SU-DHL-6 (cell line): Measurements from ENCODE around the gene TAS2R19.

Experiments
- H2AFZ ChIP-seq: fragments of 200-600 bp; sonication (generic); 2 replicates; pipeline ENCODE4 v1.6.1; 2014; ENCODE audit warnings: low read depth, mild to moderate bottlenecking, moderate library complexity, mixed read lengths, antibody characterized with exemption, low read length; ENCODE audit not compliant: severe bottlenecking
- H3F3A ChIP-seq: fragments of 200-600 bp; shearing (Covaris generic); 2 replicates; pipeline ENCODE4 v1.6.0; 2016; ENCODE audit warnings: antibody characterized with exemption, mild to moderate bottlenecking; ENCODE audit not compliant: insufficient read depth
- H3K27ac ChIP-seq: fragments of 200-600 bp; sonication (generic); 2 replicates; pipeline ENCODE4 v1.5.1; 2016; ENCODE audit warnings: low read depth, mild to moderate bottlenecking, low read length, moderate library complexity, mixed read lengths
- H3K27me3 ChIP-seq: fragments of 200-600 bp; sonication (generic), shearing (Covaris generic); 2 replicates; pipeline ENCODE4 v1.6.0; 2014; ENCODE audit warnings: mild to moderate bottlenecking, low read length
- H3K36me3 ChIP-seq: fragments of 200-600 bp; sonication (generic); 2 replicates; pipeline ENCODE4 v1.6.1; 2014; ENCODE audit warnings: mild to moderate bottlenecking, low read length, mixed read lengths
- H3K4me2 ChIP-seq: fragments of 300-600, 200-600 bp; shearing (Covaris generic), sonication (generic); 2 replicates; pipeline ENCODE4 v1.6.0; 2014; ENCODE audit warnings: low read length, low read depth, mild to moderate bottlenecking; ENCODE audit not compliant: poor library complexity, severe bottlenecking
- H3K4me3 ChIP-seq: fragments of 200-600 bp; sonication (generic); 2 replicates; pipeline ENCODE4 v1.5.1; 2014; ENCODE audit warnings: antibody characterized with exemption, low read length, mild to moderate bottlenecking, mixed read lengths; ENCODE audit not compliant: insufficient read depth, poor library complexity, severe bottlenecking
- H3K79me2 ChIP-seq: fragments of 200-600 bp; sonication (generic); 2 replicates; pipeline ENCODE4 v1.6.1; 2014; ENCODE audit warnings: mild to moderate bottlenecking, low read length, moderate library complexity; ENCODE audit not compliant: insufficient read depth
- H3K9ac ChIP-seq: fragments of 200-600 bp; sonication (generic); 2 replicates; pipeline ENCODE4 v1.7.0; 2014; ENCODE audit warnings: mild to moderate bottlenecking, low read length
- H3K9me2 ChIP-seq: fragments of 200-600 bp; sonication (generic); replicated peaks from 2 replicates; pipeline ENCODE4 v1.6.1; 2014; ENCODE audit warnings: low read length; ENCODE audit not compliant: insufficient read depth
- H3K9me3 ChIP-seq: fragments of 200-600 bp; sonication (generic); 2 replicates; pipeline ENCODE4 v1.6.1; 2014; ENCODE audit warnings: low read length, mixed read lengths; ENCODE audit not compliant: insufficient read depth
- H4K20me1 ChIP-seq: fragments of 200-600 bp; sonication (generic); 2 replicates; pipeline ENCODE4 v1.6.1; 2014; ENCODE audit warnings: low read depth, mild to moderate bottlenecking, antibody characterized with exemption, low read length, moderate library complexity, mixed read lengths
- CTCF ChIP-seq: fragments of 200-600 bp; sonication (generic); IDR thresholded peaks from one replicate; pipeline ENCODE4 v1.5.1; 2017; ENCODE audit warnings: antibody characterized with exemption, mild to moderate bottlenecking, low read length, moderate library complexity; ENCODE audit not compliant: insufficient read depth, poor library complexity, severe bottlenecking
- EZH2phosphoT487 ChIP-seq: fragments of 200-600 bp; sonication (generic), shearing (Covaris generic); conservative IDR thresholded peaks from 2 replicates; pipeline ENCODE4 v1.6.1; 2018; ENCODE audit warnings: mild to moderate bottlenecking, antibody characterized with exemption, low read length, moderate library complexity, mixed read lengths

TAS2R19 gene

GRCh38 chr12:11022520-11022919 lies at the start of gene TAS2R19:
Gene TAS2R19, minus strand, starts transcription at chr12:11022620. Its CDS starts 49 bp downstream, at chr12:11022571.
- no peak for TF ChIP-seq EZH2phosphoT487
- TF ChIP-seq CTCF: no peak
- Histone ChIP-seq H3K79me2 (no peaks in the 10 kb centered on the region), H3K9ac (no peak within 1 kb of the TSS), H2AFZ (no peak within 1 kb of the TSS), H4K20me1 (no peaks in the 10 kb centered on the region), H3K36me3 (no peaks in the 10 kb centered on the region), H3K9me3 (no peaks in the 10 kb centered on the region), H3F3A (no peaks in the 10 kb centered on the region), H3K9me2 (no peaks in the 10 kb centered on the region), H3K27ac (no peak within 1 kb of the TSS), H3K4me2 (no peak within 1 kb of the TSS), H3K27me3 (no peaks in the 10 kb centered on the region), H3K4me3 (no peak within 1 kb of the TSS)

GRCh38 chr12:11071414-11071813 lies 49.0 kb upstream of the TAS2R19 start:
- no peak overlapping the region for H3K4me3 ChIP-seq
- no peaks in the 10 kb centered on the region for H3F3A ChIP-seq
- TF ChIP-seq CTCF: no peak
- TF ChIP-seq EZH2phosphoT487: no peak
- no peaks in the 10 kb centered on the region for H3K36me3 ChIP-seq
- no peak overlapping the region for H3K27ac ChIP-seq
- no peaks in the 10 kb centered on the region for H3K9me2 ChIP-seq
- no peak overlapping the region for H3K4me2 ChIP-seq
- H3K9me3 ChIP-seq: no peaks in the 10 kb centered on the region
- H3K79me2 ChIP-seq: no peaks in the 10 kb centered on the region
- no peaks in the 10 kb centered on the region for H3K27me3 ChIP-seq
- no peak overlapping the region for H3K9ac ChIP-seq
- no peak overlapping the region for H2AFZ ChIP-seq
- no peaks in the 10 kb centered on the region for H4K20me1 ChIP-seq

GRCh38 chr12:11070999-11071398 lies 48.6 kb upstream of the TAS2R19 start:
- Histone ChIP-seq H3K9me2 (no peaks in the 10 kb centered on the region), H4K20me1 (no peaks in the 10 kb centered on the region), H3K27me3 (no peaks in the 10 kb centered on the region), H3K79me2 (no peaks in the 10 kb centered on the region), H3F3A (no peaks in the 10 kb centered on the region), H3K4me2 (no peak overlapping the region), H3K4me3 (no peak overlapping the region), H3K9me3 (no peaks in the 10 kb centered on the region), H3K36me3 (no peaks in the 10 kb centered on the region), H3K9ac (no peak overlapping the region), H3K27ac (no peak overlapping the region), H2AFZ (no peak overlapping the region)
- TF ChIP-seq CTCF (no peak), EZH2phosphoT487 (no peak)
